ENCODE results near the gene RNF150.

GRCh38 chr4:140839406-140839805, 293.9 kb downstream of the RNF150 start:
- TF ChIP-seq CTCF (IDR thresholded peaks at IDR 0.05), result no peak
- no peak for TF ChIP-seq POLR2A (IDR thresholded peaks at IDR 0.05; ENCODE audit: low read depth)
- TF ChIP-seq POLR2AphosphoS5 (IDR thresholded peaks at IDR 0.05), result no peak
